ENCODE measurements around the gene SERPINC1. TPM values are rescaled to one million over a fixed set of nuclear protein-coding genes. Genes with fewer than 3 reads are reported as not detected.

SERPINC1 gene
- total and polyA plus RNA-seq, 9 of the 15 experiments (the other 6 are each of a cell fraction or from before 2014, with no cell fraction given) = 0.07 to 1.2 (median 0.50) TPM

DNA sequence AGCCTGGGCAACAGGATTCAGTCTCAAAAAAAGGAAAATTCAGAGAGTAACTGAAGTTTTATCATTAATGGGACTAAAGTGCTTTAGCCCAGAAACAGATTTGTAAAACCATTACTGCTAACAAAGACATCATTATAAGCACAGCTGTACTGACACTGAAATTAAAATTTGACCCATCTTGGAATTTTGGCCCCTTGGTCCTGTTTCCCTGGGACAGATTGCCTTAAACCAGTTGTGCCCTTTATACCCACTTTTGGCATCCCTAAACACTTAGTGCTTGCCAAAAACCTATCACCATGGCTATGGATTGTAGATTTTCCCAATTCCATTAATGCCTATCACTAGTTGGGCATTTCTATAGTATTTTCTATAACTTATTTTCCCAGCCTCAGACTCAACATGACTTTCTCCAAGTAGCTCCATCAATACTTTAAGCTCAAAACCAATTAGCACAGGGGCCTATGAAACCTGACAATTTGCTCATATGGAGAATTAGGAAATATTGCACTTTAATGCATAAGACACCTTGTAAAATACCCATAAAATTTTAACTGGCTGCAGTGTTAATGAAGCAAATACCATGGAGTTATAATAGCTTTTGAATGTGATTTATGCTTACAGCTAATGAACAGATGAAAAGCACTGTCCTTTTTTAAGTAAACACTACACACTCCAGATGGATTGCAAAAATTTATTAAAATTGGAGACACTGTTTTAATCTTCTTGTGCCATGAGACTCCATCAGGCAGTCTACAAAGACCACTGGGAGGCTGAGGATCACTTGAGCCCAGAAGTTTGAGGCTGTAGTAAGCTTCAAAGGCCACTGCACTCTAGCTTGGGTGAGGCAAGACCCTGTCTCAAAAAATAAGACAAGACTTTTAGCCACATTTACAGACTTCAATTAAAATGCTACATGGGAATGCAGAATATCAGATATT, 53.6 kb downstream of the SERPINC1 start (continued):
- TF ChIP-seq, protein P1, sequence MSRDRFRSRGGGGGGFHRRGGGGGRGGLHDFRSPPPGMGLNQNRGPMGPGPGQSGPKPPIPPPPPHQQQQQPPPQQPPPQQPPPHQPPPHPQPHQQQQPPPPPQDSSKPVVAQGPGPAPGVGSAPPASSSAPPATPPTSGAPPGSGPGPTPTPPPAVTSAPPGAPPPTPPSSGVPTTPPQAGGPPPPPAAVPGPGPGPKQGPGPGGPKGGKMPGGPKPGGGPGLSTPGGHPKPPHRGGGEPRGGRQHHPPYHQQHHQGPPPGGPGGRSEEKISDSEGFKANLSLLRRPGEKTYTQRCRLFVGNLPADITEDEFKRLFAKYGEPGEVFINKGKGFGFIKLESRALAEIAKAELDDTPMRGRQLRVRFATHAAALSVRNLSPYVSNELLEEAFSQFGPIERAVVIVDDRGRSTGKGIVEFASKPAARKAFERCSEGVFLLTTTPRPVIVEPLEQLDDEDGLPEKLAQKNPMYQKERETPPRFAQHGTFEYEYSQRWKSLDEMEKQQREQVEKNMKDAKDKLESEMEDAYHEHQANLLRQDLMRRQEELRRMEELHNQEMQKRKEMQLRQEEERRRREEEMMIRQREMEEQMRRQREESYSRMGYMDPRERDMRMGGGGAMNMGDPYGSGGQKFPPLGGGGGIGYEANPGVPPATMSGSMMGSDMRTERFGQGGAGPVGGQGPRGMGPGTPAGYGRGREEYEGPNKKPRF (IDR thresholded peaks at IDR 0.05; ENCODE audit: low read depth, low read length) = no peak
- TF ChIP-seq ZNF77 (CRISPR knock-in tag; IDR thresholded peaks at IDR 0.05) = peak; percentile 67; the same call in 1 of the 2 replicates
- TF ChIP-seq CREB1 (IDR thresholded peaks at IDR 0.05) = 0 out of 2 replicates have a peak, but pooled peaks have one; percentile 6
- no peak for TF ChIP-seq CREB1 (CRISPR knock-in tag; IDR thresholded peaks at IDR 0.05)
- TF ChIP-seq PHF8 (IDR thresholded peaks at IDR 0.05; ENCODE audit: borderline replicate concordance, low read length) = no peak; the same call in 1 of the 2 replicates
- TF ChIP-seq PTRF (tag; IDR thresholded peaks at IDR 0.05) = no peak
- TF ChIP-seq ZNF253 (CRISPR knock-in tag; conservative IDR thresholded peaks at IDR 0.05) = peak; percentile 88
- 0 out of 2 replicates have a peak, but pooled peaks have one; percentile 48 for TF ChIP-seq ZNF324 (CRISPR knock-in tag; IDR thresholded peaks at IDR 0.05)
- TF ChIP-seq ESRRB (CRISPR knock-in tag; IDR thresholded peaks at IDR 0.05; ENCODE audit: borderline replicate concordance) = no peak
- TF ChIP-seq CHD1 (IDR thresholded peaks at IDR 0.05; ENCODE audit: low read length) = peak; percentile 24
- no peak for TF ChIP-seq MEIS2 (IDR thresholded peaks at IDR 0.05; ENCODE audit: partially characterized antibody)
- TF ChIP-seq ADNP (tag; IDR thresholded peaks at IDR 0.05) = no peak
- TF ChIP-seq MYC (IDR thresholded peaks at IDR 0.05; ENCODE audit: low read depth, low read length) = no peak
- TF ChIP-seq MYC (CRISPR knock-in tag; IDR thresholded peaks at IDR 0.05; ENCODE audit: borderline replicate concordance, low read depth) = no peak
- no peak for TF ChIP-seq ZEB2 (IDR thresholded peaks at IDR 0.05)
- TF ChIP-seq, protein P2, sequence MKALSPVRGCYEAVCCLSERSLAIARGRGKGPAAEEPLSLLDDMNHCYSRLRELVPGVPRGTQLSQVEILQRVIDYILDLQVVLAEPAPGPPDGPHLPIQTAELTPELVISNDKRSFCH (CRISPR knock-in tag; IDR thresholded peaks at IDR 0.05) = no peak
- TF ChIP-seq, protein P2 (tag; IDR thresholded peaks at IDR 0.05) = no peak
- TF ChIP-seq, protein P3, sequence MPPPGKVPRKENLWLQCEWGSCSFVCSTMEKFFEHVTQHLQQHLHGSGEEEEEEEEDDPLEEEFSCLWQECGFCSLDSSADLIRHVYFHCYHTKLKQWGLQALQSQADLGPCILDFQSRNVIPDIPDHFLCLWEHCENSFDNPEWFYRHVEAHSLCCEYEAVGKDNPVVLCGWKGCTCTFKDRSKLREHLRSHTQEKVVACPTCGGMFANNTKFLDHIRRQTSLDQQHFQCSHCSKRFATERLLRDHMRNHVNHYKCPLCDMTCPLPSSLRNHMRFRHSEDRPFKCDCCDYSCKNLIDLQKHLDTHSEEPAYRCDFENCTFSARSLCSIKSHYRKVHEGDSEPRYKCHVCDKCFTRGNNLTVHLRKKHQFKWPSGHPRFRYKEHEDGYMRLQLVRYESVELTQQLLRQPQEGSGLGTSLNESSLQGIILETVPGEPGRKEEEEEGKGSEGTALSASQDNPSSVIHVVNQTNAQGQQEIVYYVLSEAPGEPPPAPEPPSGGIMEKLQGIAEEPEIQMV (tag; conservative IDR thresholded peaks at IDR 0.05; ENCODE audit: low read depth) = no peak
- no peak for TF ChIP-seq THRAP3 (IDR thresholded peaks at IDR 0.05; ENCODE audit: borderline replicate concordance)
- TF ChIP-seq FOSL1 (tag; conservative IDR thresholded peaks at IDR 0.05) = no peak
- TF ChIP-seq POLR2AphosphoS5 (IDR thresholded peaks at IDR 0.05; ENCODE audit: control insufficient read depth, insufficient read depth, low read depth, low read length) = peak; percentile 70
- TF ChIP-seq NR1H2 (CRISPR knock-in tag; IDR thresholded peaks at IDR 0.05) = no peak
- TF ChIP-seq, protein P4, sequence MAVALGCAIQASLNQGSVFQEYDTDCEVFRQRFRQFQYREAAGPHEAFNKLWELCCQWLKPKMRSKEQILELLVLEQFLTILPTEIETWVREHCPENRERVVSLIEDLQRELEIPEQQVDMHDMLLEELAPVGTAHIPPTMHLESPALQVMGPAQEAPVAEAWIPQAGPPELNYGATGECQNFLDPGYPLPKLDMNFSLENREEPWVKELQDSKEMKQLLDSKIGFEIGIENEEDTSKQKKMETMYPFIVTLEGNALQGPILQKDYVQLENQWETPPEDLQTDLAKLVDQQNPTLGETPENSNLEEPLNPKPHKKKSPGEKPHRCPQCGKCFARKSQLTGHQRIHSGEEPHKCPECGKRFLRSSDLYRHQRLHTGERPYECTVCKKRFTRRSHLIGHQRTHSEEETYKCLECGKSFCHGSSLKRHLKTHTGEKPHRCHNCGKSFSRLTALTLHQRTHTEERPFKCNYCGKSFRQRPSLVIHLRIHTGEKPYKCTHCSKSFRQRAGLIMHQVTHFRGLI (CRISPR knock-in tag; IDR thresholded peaks at IDR 0.05) = no peak

Measured in K562 (cell line).